Osteocyte (in vitro differentiated cells): ENCODE data around the gene BAK1. TPM values are rescaled to one million over a fixed set of nuclear protein-coding genes. Genes with fewer than 3 reads are reported as not detected.

Source experiments
- DNase-seq: peaks from one replicate; pipeline ENCODE4 v3.0.0; 2021; ENCODE audit warnings: mixed read lengths; ENCODE audit not compliant: unreplicated experiment; ENCODE audit errors: extremely low spot score
- H3K27ac Mint-ChIP-seq: one replicate; pipeline ENCODE4 v1.8.0; 2021; ENCODE audit warnings: mild to moderate bottlenecking, mixed read lengths; ENCODE audit not compliant: unreplicated experiment
- H3K27me3 Mint-ChIP-seq: one replicate; pipeline ENCODE4 v1.8.0; 2021; ENCODE audit warnings: mixed read lengths; ENCODE audit not compliant: unreplicated experiment
- H3K36me3 Mint-ChIP-seq: one replicate; pipeline ENCODE4 v1.8.0; 2021; ENCODE audit warnings: mixed read lengths; ENCODE audit not compliant: unreplicated experiment
- H3K4me1 Mint-ChIP-seq: one replicate; pipeline ENCODE4 v1.8.0; 2021; ENCODE audit warnings: mixed read lengths; ENCODE audit not compliant: unreplicated experiment
- H3K4me3 Mint-ChIP-seq: one replicate; pipeline ENCODE4 v1.8.0; 2021; ENCODE audit warnings: mild to moderate bottlenecking, moderate library complexity, mixed read lengths; ENCODE audit not compliant: unreplicated experiment
- H3K9me3 Mint-ChIP-seq: one replicate; pipeline ENCODE4 v1.8.0; 2021; ENCODE audit warnings: mixed read lengths; ENCODE audit not compliant: unreplicated experiment
- total RNA-seq: library from RNA; stranded (reverse); gene quantifications from 2 replicates; pipeline ENCODE4 v1.2.1, GENCODE V29; 2021
- TF ChIP-seq, protein P1 (sequence below): fragments of 200-600 bp; sonication (generic); IDR thresholded peaks from 2 replicates; pipeline ENCODE4 v1.5.0; 2021; ENCODE audit warnings: antibody characterized with exemption, mild to moderate bottlenecking, moderate library complexity

Gene BAK1
- total RNA-seq, 1 donor from 2014 or later = 20.5 TPM

- TF ChIP-seq, protein P1, sequence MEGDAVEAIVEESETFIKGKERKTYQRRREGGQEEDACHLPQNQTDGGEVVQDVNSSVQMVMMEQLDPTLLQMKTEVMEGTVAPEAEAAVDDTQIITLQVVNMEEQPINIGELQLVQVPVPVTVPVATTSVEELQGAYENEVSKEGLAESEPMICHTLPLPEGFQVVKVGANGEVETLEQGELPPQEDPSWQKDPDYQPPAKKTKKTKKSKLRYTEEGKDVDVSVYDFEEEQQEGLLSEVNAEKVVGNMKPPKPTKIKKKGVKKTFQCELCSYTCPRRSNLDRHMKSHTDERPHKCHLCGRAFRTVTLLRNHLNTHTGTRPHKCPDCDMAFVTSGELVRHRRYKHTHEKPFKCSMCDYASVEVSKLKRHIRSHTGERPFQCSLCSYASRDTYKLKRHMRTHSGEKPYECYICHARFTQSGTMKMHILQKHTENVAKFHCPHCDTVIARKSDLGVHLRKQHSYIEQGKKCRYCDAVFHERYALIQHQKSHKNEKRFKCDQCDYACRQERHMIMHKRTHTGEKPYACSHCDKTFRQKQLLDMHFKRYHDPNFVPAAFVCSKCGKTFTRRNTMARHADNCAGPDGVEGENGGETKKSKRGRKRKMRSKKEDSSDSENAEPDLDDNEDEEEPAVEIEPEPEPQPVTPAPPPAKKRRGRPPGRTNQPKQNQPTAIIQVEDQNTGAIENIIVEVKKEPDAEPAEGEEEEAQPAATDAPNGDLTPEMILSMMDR = no peak
- H3K27ac Mint-ChIP-seq = peak overlapping the region; percentile 76
- H3K36me3 Mint-ChIP-seq = no peaks in the 10 kb centered on the region
- H3K4me1 Mint-ChIP-seq = peaks cover 41% of the 10 kb centered on the region
- H3K4me3 Mint-ChIP-seq = peak overlapping the region; percentile 75
- DNase-seq = no peak
- no peaks in the 10 kb centered on the region for H3K27me3 Mint-ChIP-seq
- H3K9me3 Mint-ChIP-seq = no peaks in the 10 kb centered on the region
Measured at GRCh38 chr6:33622456-33623431, 42.7 kb upstream of the BAK1 start.

DNA sequence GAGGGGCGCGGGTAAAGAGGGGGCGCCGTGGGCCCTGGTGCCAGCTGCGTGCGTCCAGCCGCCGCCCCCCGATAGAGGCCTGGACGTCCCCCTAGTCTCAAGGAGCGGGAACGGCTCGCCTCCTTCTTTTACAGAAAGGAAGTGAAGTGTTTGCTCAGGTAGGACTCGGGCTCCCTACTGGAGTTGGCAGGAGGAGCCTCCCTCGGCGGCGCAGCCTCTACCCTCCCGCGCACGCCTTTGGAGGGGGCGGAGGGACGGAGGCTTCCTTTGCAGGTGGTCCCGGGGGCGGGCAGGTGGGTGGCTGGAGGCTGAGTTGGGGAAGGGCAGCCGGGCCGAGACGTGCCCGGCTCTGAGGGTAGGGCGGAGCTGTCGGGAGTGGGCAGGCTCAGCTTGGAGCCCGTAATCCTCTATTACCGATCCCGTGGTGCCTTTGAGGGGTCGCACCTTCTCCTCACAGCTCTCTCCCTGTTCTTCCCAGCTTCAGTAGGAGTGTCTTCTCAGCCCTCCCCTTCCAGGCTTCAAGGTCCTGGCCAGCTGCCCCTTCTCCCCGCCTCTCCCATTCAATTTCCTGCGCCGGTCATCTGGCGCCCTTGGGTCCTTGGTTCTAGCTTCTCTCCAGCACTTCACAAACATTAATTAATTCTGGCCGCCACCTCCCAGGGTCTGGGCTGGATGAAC, 41.8 kb upstream of the BAK1 start:
- H3K9me3 Mint-ChIP-seq = no peaks in the 10 kb centered on the region
- H3K27me3 Mint-ChIP-seq = no peaks in the 10 kb centered on the region
- no peaks in the 10 kb centered on the region for H3K36me3 Mint-ChIP-seq
- peaks cover 37% of the 10 kb centered on the region for H3K4me1 Mint-ChIP-seq
- TF ChIP-seq, protein P1 = no peak
- peak overlapping the region; percentile 75 for H3K4me3 Mint-ChIP-seq
- no peak for DNase-seq
- H3K27ac Mint-ChIP-seq = peak overlapping the region; percentile 76

- H3K4me3 Mint-ChIP-seq = peak within 1 kb of the TSS; percentile 87
- no peaks in the 10 kb centered on the region for H3K27me3 Mint-ChIP-seq
- H3K27ac Mint-ChIP-seq = peak within 1 kb of the TSS; percentile 87
- peaks cover 37% of the 10 kb centered on the region for H3K4me1 Mint-ChIP-seq
- no peaks in the 10 kb centered on the region for H3K36me3 Mint-ChIP-seq
- DNase-seq = no peak
- TF ChIP-seq, protein P1 = no peak
- H3K9me3 Mint-ChIP-seq = no peaks in the 10 kb centered on the region
Measured at GRCh38 chr6:33620856-33621710, 41.0 kb upstream of the BAK1 start, which contains the start of gene ITPR3. TSS of gene ITPR3 (plus strand) at chr6:33621322. CDS start at chr6:33621603, 281 bp downstream.

GRCh38 chr6:33620158-33620855, 40.2 kb upstream of the BAK1 start:
- H3K36me3 Mint-ChIP-seq = no peaks in the 10 kb centered on the region
- peak overlapping the region; percentile 87 for H3K27ac Mint-ChIP-seq

More at GRCh38 chr6:33620158-33620855, 40.2 kb upstream of the BAK1 start:
- Mint-ChIP-seq H3K27me3 (no peaks in the 10 kb centered on the region), H3K4me1 (peaks cover 37% of the 10 kb centered on the region), H3K4me3 (peak overlapping the region; percentile 87), H3K9me3 (no peaks in the 10 kb centered on the region)
- TF ChIP-seq, protein P1 = no peak
- DNase-seq = no peak
